GM15510 (cell line): ENCODE measurements around the gene SETBP1.

Source experiments
- POLR2A ChIP-seq: IDR thresholded peaks from 3 replicates; pipeline ENCODE4 v1.6.1; 2011; ENCODE audit warnings: borderline replicate concordance; ENCODE audit not compliant: insufficient read length; ENCODE audit errors: extremely low read depth

Gene SETBP1

DNA sequence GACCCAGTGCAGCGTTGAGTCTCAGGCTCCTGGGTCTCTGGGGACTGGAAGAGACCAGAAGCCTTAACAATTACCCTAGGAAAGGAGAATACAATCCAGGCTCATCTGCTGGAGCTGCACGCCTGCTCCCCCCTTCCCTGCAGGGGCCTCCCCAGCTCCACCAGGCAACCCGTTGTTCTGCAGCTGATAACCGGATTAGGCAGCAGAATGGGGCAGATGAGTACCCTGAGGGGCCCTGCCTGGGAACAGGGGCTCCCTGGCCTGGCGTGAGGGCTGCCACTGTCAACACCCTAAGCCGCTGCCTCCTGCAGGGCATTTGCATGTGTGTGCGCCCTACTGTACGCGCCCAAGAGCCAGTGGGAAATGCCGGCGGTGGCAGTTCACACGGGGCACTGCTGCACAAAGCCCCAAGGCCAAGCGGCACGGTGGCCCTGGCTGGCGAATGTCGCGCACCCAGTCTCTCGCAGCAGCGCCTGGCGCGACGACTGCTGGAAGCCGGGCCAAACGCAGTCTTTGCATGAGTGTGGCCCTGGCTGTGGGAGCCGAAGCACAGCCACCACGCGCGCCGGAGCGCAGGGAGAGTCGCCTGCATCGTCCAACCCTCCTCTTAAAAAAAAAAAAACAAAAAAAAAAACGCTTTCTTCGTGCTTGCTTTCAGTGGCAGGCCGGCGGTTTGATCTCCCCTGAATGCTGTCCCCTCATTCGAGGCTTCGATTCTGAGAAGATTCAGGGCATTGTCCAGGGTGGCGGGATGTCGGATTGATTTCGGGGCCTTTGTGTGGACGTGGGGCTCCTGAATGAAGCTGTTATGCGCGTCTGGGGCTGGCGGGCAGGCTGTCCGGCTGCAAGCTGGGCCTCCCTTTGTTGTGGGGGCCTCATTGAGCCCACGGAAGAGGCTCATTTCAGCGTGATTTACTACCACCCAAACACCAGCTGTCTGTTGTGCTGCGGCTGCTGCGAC, 63.8 kb downstream of the SETBP1 start:
- no peak for TF ChIP-seq POLR2A

DNA sequence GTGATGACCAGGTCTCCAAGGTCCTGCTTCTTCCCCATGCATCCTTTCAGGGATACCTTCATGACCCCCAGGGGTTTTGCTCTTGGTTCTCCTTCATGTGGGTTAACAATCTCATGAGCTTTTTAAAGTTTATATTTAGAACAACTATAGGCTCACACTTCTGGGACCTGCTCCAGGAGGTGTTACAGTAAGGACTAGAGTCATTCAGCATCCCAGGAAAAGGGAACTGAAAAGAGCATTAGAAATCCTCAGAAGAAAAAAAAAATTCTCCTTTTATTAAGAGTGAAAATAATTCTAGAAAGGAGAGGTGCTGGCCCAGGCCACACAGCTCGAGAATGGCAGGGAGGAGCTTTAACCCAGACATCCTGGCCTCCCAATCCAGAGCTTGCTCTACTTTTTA, 66.5 kb downstream of the SETBP1 start:
- no peak for TF ChIP-seq POLR2A

DNA sequence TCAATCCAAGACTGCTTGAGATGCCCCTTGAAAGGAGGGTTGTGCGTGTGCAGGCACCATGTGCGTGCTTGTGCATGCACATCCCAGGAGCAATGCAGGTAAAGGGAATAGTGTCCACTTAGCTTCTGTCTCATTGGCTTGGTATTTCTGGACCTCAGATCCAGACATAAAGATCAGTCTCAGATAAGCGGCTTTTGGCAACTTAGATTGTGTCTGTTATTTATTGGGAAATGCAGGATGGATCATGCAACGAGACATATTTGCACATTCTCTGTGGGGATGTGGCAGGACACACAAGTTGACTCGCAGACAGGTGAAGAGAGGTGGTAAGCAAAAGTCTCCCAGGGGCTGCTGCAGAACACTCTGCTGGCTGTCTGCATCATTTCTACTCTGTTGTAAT, 67.9 kb downstream of the SETBP1 start:
- TF ChIP-seq POLR2A: no peak

DNA sequence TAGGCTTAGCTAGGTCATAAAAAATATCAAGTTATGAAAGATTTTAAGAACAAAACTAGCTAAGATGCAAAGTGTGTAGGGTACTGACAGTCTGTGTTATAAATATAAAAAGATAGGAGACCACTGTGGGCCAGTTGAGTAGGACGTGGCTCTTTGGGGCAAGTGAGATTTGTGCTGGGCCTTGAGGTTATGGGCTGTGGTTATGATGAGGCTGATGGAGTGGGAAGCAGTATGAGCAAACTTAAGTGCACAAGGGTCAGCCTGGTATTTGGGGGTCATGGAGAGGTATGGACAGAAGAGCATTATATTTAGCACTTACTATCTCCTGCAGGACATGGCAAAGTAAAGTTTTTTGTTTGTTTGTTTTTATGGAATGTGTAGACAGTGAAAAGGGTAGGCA, 70.1 kb downstream of the SETBP1 start:
- TF ChIP-seq POLR2A: no peak

DNA sequence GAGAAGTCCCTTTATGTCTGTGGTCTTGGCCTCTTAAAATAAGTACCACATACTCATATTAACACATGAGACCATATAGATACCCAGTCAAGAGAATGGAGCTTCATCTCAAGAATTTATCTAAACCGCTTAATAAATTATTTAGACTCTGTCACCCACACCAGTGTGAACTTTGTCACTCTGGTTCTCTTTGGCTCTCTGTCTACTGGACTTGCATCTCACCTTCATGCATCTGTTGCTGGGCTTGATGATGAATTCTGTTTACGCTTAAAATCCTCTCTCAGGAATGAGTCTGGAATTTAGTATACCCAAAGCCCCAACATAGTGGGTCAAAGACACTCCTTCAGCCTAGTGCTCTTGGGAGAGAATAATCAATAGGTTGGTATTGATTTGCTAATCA, 73.9 kb downstream of the SETBP1 start:
- no peak for TF ChIP-seq POLR2A

DNA sequence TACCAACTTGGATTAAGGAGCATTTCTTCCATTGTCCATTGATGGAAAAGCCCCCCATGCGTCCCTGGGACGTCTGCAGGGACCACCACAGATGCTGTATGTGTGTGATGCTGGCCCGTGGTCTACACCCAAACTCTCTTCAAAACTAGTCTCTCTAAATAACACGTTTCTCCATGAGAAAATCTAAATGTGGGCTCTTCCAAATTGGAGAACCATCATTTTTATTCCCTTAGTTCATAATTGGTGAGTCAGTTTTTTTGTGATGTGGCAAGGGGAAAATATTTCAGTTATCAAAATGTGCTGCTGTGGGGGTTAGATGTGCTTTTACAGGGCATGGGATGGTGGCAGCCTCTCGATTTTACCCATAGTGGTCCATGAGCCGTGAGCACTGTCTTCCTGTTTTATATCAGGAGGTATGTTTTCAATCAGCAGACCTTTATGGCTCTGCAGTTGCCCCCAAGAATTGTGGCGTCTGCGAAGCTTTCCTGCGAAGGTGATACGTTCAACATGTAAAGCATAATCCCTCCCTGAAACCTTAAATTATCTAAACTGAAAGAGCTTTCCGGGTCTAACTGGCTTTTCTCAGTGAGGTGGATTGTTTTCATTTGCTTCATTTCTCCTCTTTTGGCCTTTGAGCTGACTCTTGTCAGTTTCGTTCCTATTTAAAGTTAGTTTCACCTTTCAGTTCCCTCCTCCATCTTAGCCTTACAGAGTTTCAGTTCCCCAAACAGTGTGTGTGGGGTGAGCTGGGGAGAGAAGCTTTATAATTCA, 78.4 kb downstream of the SETBP1 start:
- no peak for TF ChIP-seq POLR2A

DNA sequence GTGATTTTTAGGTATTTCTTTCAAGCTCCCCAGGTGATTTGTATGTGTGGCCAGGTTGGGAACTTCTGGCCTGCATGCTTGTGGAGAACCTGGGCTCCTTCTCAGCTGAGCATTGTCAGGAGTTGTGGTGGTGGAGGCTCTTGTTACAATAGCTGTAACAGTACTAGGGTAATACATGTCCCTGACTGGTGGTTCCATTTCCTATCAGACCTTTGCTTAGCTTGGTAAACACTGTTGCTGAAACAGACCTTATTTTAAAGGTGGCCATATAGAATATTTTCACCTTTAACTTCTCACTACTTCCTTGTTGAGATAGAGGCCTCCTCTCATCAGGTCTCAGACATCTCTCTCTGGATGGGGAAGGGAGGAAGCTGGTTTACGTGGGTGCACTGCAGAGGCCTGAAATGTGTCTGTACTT, 79.2 kb downstream of the SETBP1 start:
- TF ChIP-seq POLR2A: no peak

DNA sequence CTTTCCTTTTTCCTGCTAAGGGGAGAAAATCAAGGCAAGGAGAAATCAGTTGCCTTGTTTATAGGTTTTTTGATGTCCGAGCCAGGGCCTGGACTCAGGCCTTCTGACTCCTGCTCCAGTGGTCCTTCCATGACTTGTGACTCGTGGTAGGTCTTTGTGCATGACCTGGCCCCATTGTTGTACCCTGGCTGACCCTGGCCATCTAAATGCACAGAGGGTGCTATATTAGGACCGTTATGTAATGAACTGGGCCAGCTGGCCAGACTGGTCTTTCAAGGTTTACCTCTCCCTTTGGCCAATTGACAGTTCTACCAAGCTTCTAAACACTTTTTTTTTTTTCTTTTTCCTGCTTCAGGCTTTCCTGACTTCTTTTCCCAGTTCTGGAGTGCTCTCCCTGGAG, 81.1 kb downstream of the SETBP1 start:
- TF ChIP-seq POLR2A: no peak

DNA sequence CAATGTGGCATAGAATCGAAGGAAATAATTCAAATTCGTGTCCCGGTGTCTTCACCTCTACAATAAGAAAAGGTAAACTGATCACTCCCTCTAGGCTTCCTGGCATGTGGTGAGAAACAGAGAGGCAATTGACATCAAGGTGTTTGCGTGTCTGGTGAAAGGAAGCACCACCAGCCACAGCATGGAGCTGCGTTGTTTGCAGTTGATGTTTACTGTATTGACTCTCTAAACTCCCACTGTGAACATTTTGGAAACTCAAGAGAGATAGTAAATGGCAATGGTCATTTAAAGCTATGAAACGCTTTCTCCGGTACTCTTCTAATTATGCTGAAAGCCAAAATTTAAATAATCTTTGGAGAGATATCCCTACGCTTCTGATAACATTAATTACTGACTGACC, 82.6 kb downstream of the SETBP1 start:
- no peak for TF ChIP-seq POLR2A

DNA sequence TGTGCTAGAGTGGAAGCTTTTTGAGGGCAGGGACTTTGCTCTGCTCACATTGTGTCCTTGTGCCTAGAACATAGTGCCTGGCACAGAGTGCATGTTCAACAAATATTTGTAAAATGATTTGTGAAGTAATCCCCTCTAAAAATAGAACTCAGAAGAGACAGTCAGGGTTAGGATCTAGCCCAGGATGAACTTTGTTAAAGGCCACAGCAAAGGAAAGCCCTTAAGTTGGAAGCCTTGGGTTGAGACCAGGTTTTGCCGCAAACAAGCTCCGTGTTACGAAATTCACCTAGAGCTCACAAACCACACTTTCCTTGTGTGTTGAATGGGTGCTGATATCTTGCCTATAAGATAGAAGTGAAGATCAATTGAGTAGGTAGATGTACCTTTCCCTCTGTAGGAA, 84.2 kb downstream of the SETBP1 start:
- no peak for TF ChIP-seq POLR2A

DNA sequence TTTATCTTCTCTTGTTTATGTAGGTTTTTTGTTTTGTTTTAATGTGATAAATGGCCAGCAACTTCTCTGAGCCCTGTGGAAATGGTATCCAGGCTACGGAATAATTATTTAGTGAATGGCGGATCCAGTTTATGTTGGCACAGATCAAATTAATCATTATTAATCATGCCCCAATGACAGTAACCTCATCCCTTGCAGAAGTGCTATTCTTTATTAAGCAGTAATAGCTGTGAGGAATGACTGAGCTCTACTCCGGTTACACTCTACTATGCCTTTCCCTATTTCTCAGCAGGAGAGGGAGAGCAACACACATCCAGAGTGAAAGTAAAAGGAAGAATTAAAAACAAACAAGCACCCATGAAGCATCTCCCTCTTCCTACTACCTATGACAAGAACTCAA, 84.8 kb downstream of the SETBP1 start:
- no peak for TF ChIP-seq POLR2A

DNA sequence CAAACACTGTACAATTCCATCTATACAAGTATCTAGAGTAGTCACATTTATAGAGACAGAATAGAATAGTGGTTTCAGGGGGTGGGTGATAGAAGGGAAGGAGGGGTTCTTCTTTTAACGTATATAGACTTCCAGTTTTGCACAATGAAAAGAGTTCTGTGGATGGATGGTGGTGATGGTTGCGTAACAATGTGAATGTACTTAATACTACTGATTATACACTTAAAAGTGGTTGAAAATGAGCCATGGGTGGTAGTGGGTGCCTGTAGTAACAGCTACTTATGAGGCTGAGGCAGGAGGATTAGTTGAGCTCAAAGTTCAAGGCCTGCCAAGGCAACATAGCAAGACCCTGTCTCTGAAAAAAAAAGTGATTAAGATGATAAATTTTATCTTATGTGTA, 85.8 kb downstream of the SETBP1 start:
- no peak for TF ChIP-seq POLR2A

DNA sequence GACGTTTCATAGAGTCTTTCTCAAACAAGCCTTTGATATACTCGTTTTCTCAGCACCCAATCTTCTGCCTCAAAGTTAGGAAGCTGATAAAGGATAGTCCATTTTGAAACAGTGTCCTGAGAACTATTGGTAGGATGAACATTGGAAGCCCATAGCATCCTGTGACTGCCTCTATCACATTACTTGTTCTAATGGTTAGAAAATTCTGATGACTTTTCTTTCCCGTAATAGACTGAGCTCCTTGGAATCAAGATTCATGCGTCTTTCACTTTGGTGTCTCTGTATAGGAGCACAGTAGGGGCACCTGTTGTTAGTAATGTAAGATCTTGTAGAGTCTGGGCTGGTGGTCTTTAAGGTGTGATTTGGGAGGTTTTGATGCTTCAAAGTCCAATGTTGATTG, 87.1 kb downstream of the SETBP1 start:
- TF ChIP-seq POLR2A: no peak

DNA sequence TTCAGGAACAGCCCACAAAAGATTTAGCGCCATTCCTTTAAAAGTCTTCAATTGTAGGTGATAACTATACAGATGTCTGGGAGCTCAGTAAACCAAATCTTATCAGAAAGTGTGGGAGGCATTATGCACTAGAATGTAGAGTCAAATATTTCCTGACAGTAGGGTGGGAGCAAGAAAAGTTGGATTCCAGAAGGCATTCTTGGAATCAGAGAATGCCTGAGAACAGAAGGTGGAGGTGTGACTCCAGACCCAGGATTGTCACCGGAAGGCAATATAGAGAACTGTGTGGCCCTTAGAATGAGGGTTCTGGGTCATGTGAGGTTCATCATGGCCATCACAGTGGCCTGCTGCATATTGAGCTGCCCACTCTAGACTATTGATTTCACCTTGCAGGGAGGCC, 90.0 kb downstream of the SETBP1 start:
- TF ChIP-seq POLR2A: no peak

DNA sequence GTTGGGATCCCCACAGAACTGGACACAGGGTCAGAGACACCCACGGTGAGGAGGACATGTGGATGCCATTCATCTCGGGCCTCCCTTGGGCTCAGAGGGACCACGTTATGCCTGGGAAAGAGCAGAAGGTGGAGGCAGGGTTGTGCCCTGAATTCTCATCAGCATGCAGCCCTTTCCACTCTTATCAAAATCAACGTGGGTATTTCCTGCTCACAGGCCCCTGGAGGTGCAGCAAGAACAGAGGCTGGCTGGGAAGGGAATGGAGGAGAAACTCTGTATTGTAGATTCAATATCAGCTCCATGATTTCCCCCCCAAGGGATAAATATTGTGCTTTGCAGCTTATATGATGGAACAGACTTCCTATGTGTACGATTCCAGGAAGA, 90.9 kb downstream of the SETBP1 start:
- no peak for TF ChIP-seq POLR2A
